Thyroid gland (tissue), 4 donors: ENCODE measurements around the gene ADRB1. TPM values are rescaled to one million over a fixed set of nuclear protein-coding genes. Genes with fewer than 3 reads are reported as not detected.

ENCODE experiments used
- DNase-seq, 2 donors: peaks; one replicate each; pipeline ENCODE4 v3.0.0-alpha.2; 2019
- H3K27ac ChIP-seq, 3 donors: fragments of 200-600 bp; sonication (generic); 1 replicate in 2 of 3; 2 replicates in 1 of 3; pipeline ENCODE4 v1.5.1; 2016 to 2019; ENCODE audit warnings: mild to moderate bottlenecking in 1 of 3, moderate library complexity in 1 of 3
- H3K27me3 ChIP-seq: fragments of 200-600 bp; sonication (generic); one replicate; pipeline ENCODE4 v1.5.1; 2019
- H3K36me3 ChIP-seq, 2 donors: fragments of 200-600 bp; sonication (generic); one replicate each; pipeline ENCODE4 v1.5.1; 2016 to 2019
- H3K4me1 ChIP-seq, 2 donors: fragments of 200-600 bp; sonication (generic); one replicate each; pipeline ENCODE4 v1.5.1; 2017 to 2019
- H3K4me3 ChIP-seq, 3 donors: fragments of 200-600 bp; sonication (generic); replicated peaks in 1 of 3; 1 replicate in 2 of 3; 2 replicates in 1 of 3; pipeline ENCODE4 v1.5.1; 2016; ENCODE audit warnings: mild to moderate bottlenecking in 1 of 3
- H3K9me3 ChIP-seq: fragments of 200-600 bp; sonication (generic); one replicate; pipeline ENCODE4 v1.5.1; 2017
- CTCF ChIP-seq, 6 experiments: fragments of 200-600 bp in 3 of 6; fragments of 450-650 bp in 3 of 6; sonication (generic) in 3 of 6; IDR thresholded peaks; one replicate each; pipeline ENCODE4 v1.5.1; 2016 to 2019; ENCODE audit warnings: antibody characterized with exemption in 6 of 6, mild to moderate bottlenecking in 2 of 6, inconsistent platforms in 1 of 6, moderate library complexity in 1 of 6
- POLR2A ChIP-seq, 2 donors: fragments of 450-650 bp; IDR thresholded peaks; one replicate each; pipeline ENCODE4 v1.6.1; 2017; ENCODE audit warnings: antibody characterized with exemption in 2 of 2, mild to moderate bottlenecking in 2 of 2, moderate library complexity in 1 of 2
- WGBS, 2 donors: methylation state at CpG; one replicate each; pipeline ENCODE4 v1.1.5; 2017; 5-methylcytosine and 5-hydroxymethylcytosine counted together
- intact Hi-C: fragments of 100-400 bp; cut with DNase I; formaldehyde crosslinking; loops from one replicate; pipeline ENCODE4 v1.15.1; 2023
- total RNA-seq, 4 donors: library from RNA; depleted of rRNA; stranded (reverse); fragments of >200 nt; gene quantifications; one replicate each; pipeline ENCODE4 v1.2.3, GENCODE V29; 2016

ADRB1 gene
- total RNA-seq, 4 donors from 2014 or later, result 0.27 to 1.7 (median 0.95) TPM

GRCh38 chr10:114087255-114087654, 43.6 kb downstream of the ADRB1 start:
- intact Hi-C loops, result no loop called here
- no peak for TF ChIP-seq CTCF (IDR thresholded peaks at IDR 0.05)
- TF ChIP-seq POLR2A (IDR thresholded peaks at IDR 0.05), result no peak

DNA sequence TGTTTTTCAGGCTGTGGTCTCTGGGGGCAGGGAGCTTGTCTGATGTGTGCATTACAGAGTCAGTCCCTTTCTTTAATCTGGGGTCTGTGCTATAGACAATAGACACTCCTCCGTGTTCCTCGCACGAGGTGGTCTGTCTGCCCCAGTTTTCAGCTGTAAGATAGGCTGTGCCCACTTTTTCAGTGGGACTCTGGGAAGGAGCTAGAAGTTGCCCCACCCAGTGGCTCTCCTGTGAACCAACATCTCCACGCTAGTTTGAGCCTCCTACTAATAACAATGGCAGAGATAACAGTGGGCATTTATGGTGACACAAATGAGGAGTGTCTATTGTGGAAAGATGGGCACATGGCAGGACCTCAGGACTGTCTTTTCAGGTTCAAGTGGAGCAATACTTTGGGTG, 44.0 kb downstream of the ADRB1 start:
- H3K4me1 ChIP-seq, result no peaks in the 10 kb centered on the region
- intact Hi-C loops, result no loop called here
- WGBS, 2 donors, result 75 to 90% methylated on average over 4 of the region's 4 CpGs
- H3K36me3 ChIP-seq, result no peaks in the 10 kb centered on the region
- H3K9me3 ChIP-seq, result no peaks in the 10 kb centered on the region
- no peak for DNase-seq
- TF ChIP-seq CTCF (IDR thresholded peaks at IDR 0.05), result no peak
- no peak for TF ChIP-seq POLR2A (IDR thresholded peaks at IDR 0.05)
- H3K27me3 ChIP-seq, result no peaks in the 10 kb centered on the region
- no peak overlapping the region for H3K27ac ChIP-seq
- H3K4me3 ChIP-seq, result no peak overlapping the region

More at GRCh38 chr10:114087255-114087654, 43.6 kb downstream of the ADRB1 start:
- no peaks in the 10 kb centered on the region for H3K36me3 ChIP-seq
- no peaks in the 10 kb centered on the region for H3K27me3 ChIP-seq
- H3K9me3 ChIP-seq, result no peaks in the 10 kb centered on the region
- H3K4me3 ChIP-seq, result no peak overlapping the region
- H3K4me1 ChIP-seq, result no peaks in the 10 kb centered on the region
- DNase-seq, result no peak
- WGBS, 2 donors, result 79 to 83% methylated on average over 5 of the region's 5 CpGs
- no peak overlapping the region for H3K27ac ChIP-seq

DNA sequence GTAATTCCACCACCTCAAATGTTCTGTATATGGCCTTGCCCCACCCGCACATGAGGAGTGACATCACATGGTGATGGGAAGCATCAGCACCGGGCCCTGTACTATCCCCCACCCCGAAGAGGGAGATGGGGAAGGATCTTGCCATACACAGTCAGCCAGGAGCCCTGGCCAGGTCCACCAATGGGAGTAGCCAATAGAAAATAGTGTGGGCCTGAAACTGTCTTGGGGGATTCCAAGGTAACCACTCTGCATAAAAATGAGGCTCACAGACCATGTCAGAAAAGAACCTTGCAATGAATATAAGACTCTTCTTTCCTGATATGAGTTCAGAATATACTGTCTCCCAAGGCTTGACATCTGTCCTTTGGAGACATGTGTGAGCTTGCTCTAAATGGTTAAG, 51.1 kb downstream of the ADRB1 start:
- no peak overlapping the region for H3K4me3 ChIP-seq
- no peaks in the 10 kb centered on the region for H3K36me3 ChIP-seq
- no peak for TF ChIP-seq POLR2A (IDR thresholded peaks at IDR 0.05)
- TF ChIP-seq CTCF (IDR thresholded peaks at IDR 0.05), result no peak
- no peaks in the 10 kb centered on the region for H3K27me3 ChIP-seq
- H3K4me1 ChIP-seq, result no peaks in the 10 kb centered on the region
- intact Hi-C loops, result no loop called here
- 87 to 100% methylated on average over 3 of the region's 3 CpGs for WGBS, 2 donors
- no peak overlapping the region for H3K27ac ChIP-seq
- DNase-seq, result no peak
- H3K9me3 ChIP-seq, result no peaks in the 10 kb centered on the region

DNA sequence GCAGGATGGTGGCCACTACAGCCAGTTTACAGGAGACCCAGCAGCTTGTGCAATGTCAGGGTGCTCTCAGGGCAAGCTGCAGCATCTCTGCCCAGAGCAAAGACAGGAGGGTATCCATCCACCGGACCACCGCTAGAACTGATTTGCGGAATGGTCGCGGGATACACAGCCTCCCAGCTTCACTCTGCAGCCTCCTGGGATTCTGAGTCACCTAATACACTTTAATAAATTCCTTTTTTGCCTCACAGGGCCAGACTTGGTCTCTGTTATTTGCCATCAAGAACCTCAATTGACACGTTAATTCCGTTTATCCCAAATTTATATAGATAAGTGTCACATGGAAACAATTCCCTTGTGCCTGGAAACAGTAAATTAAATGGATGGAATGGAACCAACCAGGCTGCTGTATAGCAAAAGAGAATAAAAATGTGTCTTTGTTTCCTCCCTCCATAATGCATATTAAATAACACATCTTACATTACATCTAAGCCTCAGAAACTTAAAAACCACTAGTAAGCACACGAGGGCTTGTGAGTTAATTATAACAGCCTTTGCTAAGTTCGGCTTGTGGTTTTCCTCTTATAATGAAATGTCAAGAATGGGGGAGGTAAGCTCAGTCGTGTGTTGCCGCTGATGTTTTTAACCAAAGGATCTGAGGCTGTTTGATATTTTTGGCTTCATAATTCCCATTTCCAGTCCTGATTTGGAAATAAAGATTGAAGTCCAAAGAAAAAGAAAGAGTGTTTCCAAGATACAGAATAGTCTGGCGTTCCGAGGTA, 52.1 kb downstream of the ADRB1 start:
- 80 to 82% methylated on average over 13 of the region's 13 CpGs for WGBS, 2 donors
- intact Hi-C loops, result no loop called here
- H3K27ac ChIP-seq, result no peak overlapping the region

More for the DNA sequence above, 52.1 kb downstream of the ADRB1 start:
- no peaks in the 10 kb centered on the region for H3K36me3 ChIP-seq
- no peak for DNase-seq
- H3K27me3 ChIP-seq, result no peaks in the 10 kb centered on the region
- H3K9me3 ChIP-seq, result no peaks in the 10 kb centered on the region
- peaks cover 0 to 4% of the 10 kb centered on the region in 2 donors for H3K4me1 ChIP-seq
- TF ChIP-seq POLR2A (IDR thresholded peaks at IDR 0.05), result no peak
- TF ChIP-seq CTCF (IDR thresholded peaks at IDR 0.05), result no peak
- H3K4me3 ChIP-seq, result no peak overlapping the region

Other genes with a start within 250 kb of the ADRB1 start
- 1 to 10 TPM; 5.8 to 9.0 (median 6.8) TPM for gene DCLRE1A, start 189.8 kb upstream of the ADRB1 start, total RNA-seq
- 10 to 100 TPM; 47.1 to 66.7 (median 56.2) TPM for gene NHLRC2, start 189.2 kb upstream of the ADRB1 start, total RNA-seq
- 10 to 100 TPM; 43.3 to 49.7 (median 46.6) TPM for gene CCDC186, start 130.3 kb downstream of the ADRB1 start, total RNA-seq
- gene TDRD1, start 135.5 kb downstream of the ADRB1 start, total RNA-seq, result under 1 TPM in 2 of 4 donors, not detected in 2; 0.22 to 0.67 TPM
- under 1 TPM in 2 of 4 donors, not detected in 2; 0.13 to 0.22 TPM for gene VWA2, start 195.4 kb downstream of the ADRB1 start, total RNA-seq